H1 (cell line): ENCODE measurements around the gene MBP. TPM values are rescaled to one million over a fixed set of nuclear protein-coding genes. Genes with fewer than 3 reads are reported as not detected.

ENCODE experiments used
- CBX8 ChIP-seq: fragments of 300-800, 300-1000 bp; sonication (generic); IDR thresholded peaks from 2 replicates; pipeline ENCODE4 v1.7.1; 2016; ENCODE audit warnings: low read depth, low read length, borderline replicate concordance
- CTBP2 ChIP-seq: IDR thresholded peaks from 2 replicates; pipeline ENCODE4 v1.7.0; 2011; ENCODE audit warnings: borderline replicate concordance, mild to moderate bottlenecking, moderate library complexity, mixed read lengths, low read length; ENCODE audit not compliant: insufficient read depth, insufficient read length
- HDAC2 ChIP-seq, 2 experiments: fragments of 300-600 bp in 1 of 2; sonication (generic) in 1 of 2; IDR thresholded peaks; 2 replicates each; pipeline ENCODE4 v1.6.1; 2011 to 2012; ENCODE audit warnings: low read depth in 2 of 2, low read length in 2 of 2, mild to moderate bottlenecking in 2 of 2, moderate library complexity in 2 of 2, borderline replicate concordance in 1 of 2, inconsistent platforms in 1 of 2
- SRF ChIP-seq: IDR thresholded peaks from 2 replicates; pipeline ENCODE4 v1.6.1; 2011; ENCODE audit warnings: mild to moderate bottlenecking, low read depth, low read length, moderate library complexity
- TEAD4 ChIP-seq: IDR thresholded peaks from 2 replicates; pipeline ENCODE4 v1.6.1; 2012; ENCODE audit warnings: low read depth, low read length, inconsistent platforms, mixed read lengths
- polyA plus RNA-seq, 7 experiments: library from polyadenylated mRNA; depleted of rRNA in 3 of 7; stranded (reverse) in 5 of 7; unstranded in 2 of 7; fragments of >200 nt in 5 of 7; fragments of 200-250 nt in 2 of 7; gene quantifications; 1 replicate in 5 of 7; 2 replicates in 1 of 7; 4 replicates in 1 of 7; pipeline versions ENCODE4 v1.2.1 to v1.2.3, GENCODE V29; 2011 to 2013; ENCODE audit warnings: missing spikeins in 2 of 7, mixed read lengths in 2 of 7
- total RNA-seq: library from RNA; stranded (reverse); fragmentation: NEBNext Ultra II Directional; extraction: Animal tissue kit (Norgen Biotek cat#: 25700); gene quantifications from 2 replicates; pipeline ENCODE4 v1.2.1, GENCODE V29; 2021

The MBP gene
- total and polyA plus RNA-seq, 2 of the 8 experiments (the other 6 are each of a cell fraction or from before 2014, with no cell fraction given), result 7.7 to 19.2 TPM

- no peak for TF ChIP-seq CTBP2
- no peak for TF ChIP-seq TEAD4
- no peak for TF ChIP-seq CBX8
- no peak for TF ChIP-seq HDAC2 (IDR thresholded peaks at IDR 0.05; ENCODE audit: borderline replicate concordance in 1 of 2, low read depth in 2 of 2, low read length in 2 of 2)
- no peak for TF ChIP-seq SRF
- TF ChIP-seq, all 59 proteins: peak for 0
These were observed 191.3 kb downstream of the MBP start (continued) for GRCh38 chr18:76941284-76941683.
